ENCODE data around the gene PTPN21. TPM values are rescaled to one million over a fixed set of nuclear protein-coding genes. Genes with fewer than 3 reads are reported as not detected.

PTPN21 gene
- total RNA-seq, 2 experiments from 2014 or later, result 0.17 TPM; not detected in 1

DNA sequence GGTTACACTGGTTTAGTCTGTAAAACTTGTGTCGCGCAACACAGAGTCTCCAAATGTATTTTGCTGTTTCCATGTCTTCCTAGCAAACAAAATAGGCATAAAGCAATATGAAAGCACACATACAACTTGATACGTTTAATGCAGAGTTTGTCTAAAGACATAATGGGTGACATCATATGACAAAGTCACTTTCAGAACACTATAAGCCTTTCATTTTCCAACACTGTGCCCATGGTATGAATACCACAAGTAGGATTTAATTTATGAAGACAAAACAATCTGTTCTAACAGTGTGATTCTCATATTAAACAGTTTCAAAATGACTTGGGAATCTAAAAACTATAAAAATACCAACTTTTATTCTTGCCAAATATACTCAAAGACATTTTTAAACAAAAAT is 58.4 kb downstream of the PTPN21 start:
- no peaks in the 10 kb centered on the region for H3K27me3 Mint-ChIP-seq (ENCODE audit: low read depth)
- H3K36me3 Mint-ChIP-seq (ENCODE audit: low read depth), result no peaks in the 10 kb centered on the region
- no peak overlapping the region for H3K4me3 Mint-ChIP-seq
- H3K9me3 Mint-ChIP-seq, result no peaks in the 10 kb centered on the region
- no peak for DNase-seq
- H3K4me1 Mint-ChIP-seq (ENCODE audit: low read depth), result no peaks in the 10 kb centered on the region
- H3K27ac Mint-ChIP-seq, result no peak overlapping the region
- intact Hi-C loops (cut with micrococcal nuclease), result no loop called here
- CTCF ChIA-PET, result no interaction called here

DNA sequence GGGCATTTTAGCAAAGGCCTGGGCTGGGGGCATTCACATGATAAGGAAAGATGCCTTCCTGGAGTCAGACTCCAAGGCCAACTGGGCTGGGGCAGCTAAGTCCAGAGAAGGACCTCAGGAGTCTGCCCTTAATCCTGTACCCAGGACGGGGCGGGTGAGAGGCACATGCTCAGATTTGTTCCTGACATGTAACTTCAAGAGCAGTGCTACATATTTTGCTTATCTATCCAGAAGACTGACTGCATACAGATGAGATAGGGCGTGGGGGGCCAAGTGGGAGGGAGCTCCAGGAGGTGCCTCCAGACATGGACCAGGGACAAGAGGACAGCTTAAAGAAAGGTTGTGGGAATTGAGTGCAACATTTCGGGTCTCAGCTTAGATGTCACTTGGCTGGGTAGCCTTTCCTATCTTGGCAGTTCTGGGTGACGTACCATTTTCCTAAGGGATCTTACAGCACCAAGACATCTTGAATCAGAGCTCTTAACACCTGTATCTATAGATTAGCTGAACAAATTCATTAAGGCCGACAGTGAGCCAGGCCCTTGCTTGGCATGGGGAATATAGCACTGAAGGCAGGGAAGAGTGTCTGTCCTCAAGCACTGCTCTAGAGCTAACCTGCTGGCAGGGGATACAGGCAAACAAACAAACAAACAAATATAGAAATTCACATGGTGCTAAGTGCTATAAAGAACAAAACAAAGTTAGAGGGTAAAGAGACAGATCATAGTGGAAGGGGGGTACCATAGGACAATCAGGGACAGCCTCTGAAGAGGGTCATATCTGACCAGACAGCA is 61.2 kb downstream of the PTPN21 start:
- Mint-ChIP-seq H3K27ac (no peak overlapping the region), H3K9me3 (no peaks in the 10 kb centered on the region), H3K4me1 (ENCODE audit: low read depth) (no peaks in the 10 kb centered on the region), H3K27me3 (ENCODE audit: low read depth) (no peaks in the 10 kb centered on the region), H3K36me3 (ENCODE audit: low read depth) (no peaks in the 10 kb centered on the region), H3K4me3 (no peak overlapping the region)
- intact Hi-C loops (cut with micrococcal nuclease), result loop anchor here (2.0 kb wide), 3 partner anchors 59 to 519 kb away; no protein-coding TSS in a partner anchor
- DNase-seq, result no peak
- CTCF ChIA-PET, result interaction anchor here (0.5 to 1.7 kb wide), 7 partner anchors 8 to 232 kb away, joined by 3 to 4 read pairs (median 3); no protein-coding TSS in a partner anchor

DNA sequence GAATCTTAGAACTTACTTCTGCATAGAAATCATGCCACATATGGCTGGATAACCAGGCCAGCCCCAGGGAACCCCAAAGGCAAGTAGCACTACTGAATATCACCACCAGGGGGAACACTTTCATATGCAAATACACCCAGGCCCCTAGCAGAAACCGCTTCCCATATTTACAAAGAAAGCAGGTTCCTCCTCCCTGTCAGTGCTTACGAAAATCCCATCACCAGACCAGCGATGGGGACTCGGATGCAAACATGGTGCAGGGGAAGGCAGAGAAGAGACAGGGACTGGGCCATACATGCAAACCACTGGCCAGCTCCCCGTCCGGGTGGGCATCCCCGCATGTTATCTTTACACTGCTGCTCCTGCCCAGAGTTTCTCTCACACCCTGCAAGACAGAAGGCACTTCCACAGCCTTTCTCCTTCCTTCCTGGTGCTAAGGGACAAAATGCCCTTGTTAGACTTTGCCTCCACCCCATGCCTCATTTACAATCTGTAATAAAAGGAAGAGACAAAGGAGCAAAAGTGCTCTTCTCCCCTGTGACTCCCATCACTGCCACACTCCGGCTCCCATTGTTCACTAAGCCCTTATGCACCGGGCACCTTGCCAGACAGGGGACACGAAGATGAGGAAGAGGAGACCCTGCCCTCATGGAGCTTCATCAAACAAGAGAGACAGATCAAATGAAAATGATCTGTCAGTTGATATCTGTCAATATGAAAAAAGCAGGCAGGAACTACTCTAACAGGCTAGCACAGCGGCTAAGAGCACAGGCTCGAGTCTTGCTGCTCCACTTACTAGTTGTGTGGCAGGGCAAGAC is 62.3 kb downstream of the PTPN21 start:
- CTCF ChIA-PET, result interaction anchor here (0.6 to 1.9 kb wide), 6 partner anchors 8 to 233 kb away, joined by 3 to 5 read pairs (median 4); no protein-coding TSS in a partner anchor
- H3K4me1 Mint-ChIP-seq (ENCODE audit: low read depth), result no peaks in the 10 kb centered on the region
- no peaks in the 10 kb centered on the region for H3K9me3 Mint-ChIP-seq
- no peaks in the 10 kb centered on the region for H3K27me3 Mint-ChIP-seq (ENCODE audit: low read depth)
- intact Hi-C loops (cut with micrococcal nuclease), result loop anchor here (1.0 to 2.0 kb wide), 5 partner anchors 60 to 520 kb away; partner anchors contain the start of gene EML5
- H3K4me3 Mint-ChIP-seq, result no peak overlapping the region
- H3K27ac Mint-ChIP-seq, result no peak overlapping the region
- H3K36me3 Mint-ChIP-seq (ENCODE audit: low read depth), result no peaks in the 10 kb centered on the region
- DNase-seq, result peak; percentile 77

DNA sequence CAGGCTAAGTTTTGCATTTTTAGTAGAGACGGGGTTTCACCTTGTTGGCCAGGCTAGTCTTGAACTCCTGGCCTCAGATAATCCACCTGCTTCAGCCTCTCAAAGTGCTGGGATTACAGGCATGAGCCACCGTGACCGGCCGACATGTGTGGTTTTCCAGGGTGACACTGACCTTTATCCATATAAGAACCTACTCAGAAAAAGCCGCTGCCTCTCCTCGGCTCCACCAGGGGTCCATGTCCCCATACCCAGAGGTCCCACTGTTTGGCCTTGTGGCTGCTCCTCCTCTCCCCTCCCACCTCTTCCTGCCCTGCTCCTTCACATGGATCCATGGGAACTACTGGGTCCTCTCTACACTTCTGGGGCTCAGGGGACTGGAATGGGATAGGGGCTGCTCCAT is 64.6 kb downstream of the PTPN21 start:
- Mint-ChIP-seq H3K36me3 (ENCODE audit: low read depth) (no peaks in the 10 kb centered on the region), H3K4me3 (no peak overlapping the region), H3K27me3 (ENCODE audit: low read depth) (no peaks in the 10 kb centered on the region), H3K9me3 (no peaks in the 10 kb centered on the region), H3K4me1 (ENCODE audit: low read depth) (no peaks in the 10 kb centered on the region), H3K27ac (no peak overlapping the region)
- CTCF ChIA-PET, result interaction anchor here (1.6 kb wide), 1 partner anchor 62 kb away, joined by 6 read pairs; no protein-coding TSS in a partner anchor
- intact Hi-C loops (cut with micrococcal nuclease), result no loop called here
- no peak for DNase-seq

DNA sequence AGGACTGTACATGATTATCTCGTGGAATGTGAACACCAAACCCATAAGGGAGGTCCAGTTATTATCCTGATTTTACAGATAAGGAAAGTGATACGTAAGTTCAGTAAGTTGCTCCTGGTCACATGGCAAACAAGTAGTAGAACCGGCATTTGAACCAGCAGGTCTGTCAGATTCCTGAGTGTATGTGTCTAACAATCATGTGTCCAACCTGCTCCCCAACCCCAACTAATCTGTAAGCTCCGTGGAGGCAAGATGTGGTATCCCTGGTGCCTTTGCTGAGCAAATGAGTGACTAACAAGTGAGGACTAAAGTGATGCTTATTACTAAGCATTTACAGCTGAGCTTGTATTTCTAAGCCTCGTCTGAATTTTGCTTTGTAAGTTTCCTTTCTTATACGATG is 65.9 kb downstream of the PTPN21 start:
- H3K4me3 Mint-ChIP-seq, result no peak overlapping the region
- no peaks in the 10 kb centered on the region for H3K4me1 Mint-ChIP-seq (ENCODE audit: low read depth)
- no peak for DNase-seq
- no peak overlapping the region for H3K27ac Mint-ChIP-seq
- CTCF ChIA-PET, result interaction anchor here (0.7 to 1.6 kb wide), 4 partner anchors 12 to 300 kb away, joined by 3 to 5 read pairs (median 4); no protein-coding TSS in a partner anchor
- no peaks in the 10 kb centered on the region for H3K36me3 Mint-ChIP-seq (ENCODE audit: low read depth)
- no peaks in the 10 kb centered on the region for H3K9me3 Mint-ChIP-seq
- intact Hi-C loops (cut with micrococcal nuclease), result no loop called here
- H3K27me3 Mint-ChIP-seq (ENCODE audit: low read depth), result no peaks in the 10 kb centered on the region

DNA sequence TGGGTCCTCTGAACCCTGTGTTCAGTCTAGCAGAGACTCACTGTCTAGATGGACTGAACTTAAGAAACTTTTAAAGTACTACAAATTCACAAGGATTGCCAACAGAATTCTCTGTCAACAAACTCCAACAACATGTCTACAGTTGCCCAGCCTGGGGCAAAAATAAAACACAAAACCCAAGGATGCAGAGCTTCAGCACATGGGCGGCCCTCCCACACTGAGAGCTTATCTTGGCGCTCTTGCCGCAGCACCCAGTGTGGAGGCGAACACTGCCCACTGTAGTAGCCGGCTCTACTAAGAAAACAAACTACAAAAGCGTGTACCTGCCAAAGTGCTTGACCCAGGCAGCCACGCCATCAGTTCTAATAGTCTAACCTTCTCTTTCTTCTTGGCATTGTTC is 66.7 kb downstream of the PTPN21 start:
- no peak for DNase-seq
- H3K4me3 Mint-ChIP-seq, result no peak overlapping the region
- CTCF ChIA-PET, result interaction anchor here (1.6 kb wide), 1 partner anchor 24 kb away, joined by 4 read pairs; no protein-coding TSS in a partner anchor
- intact Hi-C loops (cut with micrococcal nuclease), result no loop called here
- H3K36me3 Mint-ChIP-seq (ENCODE audit: low read depth), result no peaks in the 10 kb centered on the region
- H3K9me3 Mint-ChIP-seq, result no peaks in the 10 kb centered on the region
- no peak overlapping the region for H3K27ac Mint-ChIP-seq
- no peaks in the 10 kb centered on the region for H3K4me1 Mint-ChIP-seq (ENCODE audit: low read depth)
- no peaks in the 10 kb centered on the region for H3K27me3 Mint-ChIP-seq (ENCODE audit: low read depth)

DNA sequence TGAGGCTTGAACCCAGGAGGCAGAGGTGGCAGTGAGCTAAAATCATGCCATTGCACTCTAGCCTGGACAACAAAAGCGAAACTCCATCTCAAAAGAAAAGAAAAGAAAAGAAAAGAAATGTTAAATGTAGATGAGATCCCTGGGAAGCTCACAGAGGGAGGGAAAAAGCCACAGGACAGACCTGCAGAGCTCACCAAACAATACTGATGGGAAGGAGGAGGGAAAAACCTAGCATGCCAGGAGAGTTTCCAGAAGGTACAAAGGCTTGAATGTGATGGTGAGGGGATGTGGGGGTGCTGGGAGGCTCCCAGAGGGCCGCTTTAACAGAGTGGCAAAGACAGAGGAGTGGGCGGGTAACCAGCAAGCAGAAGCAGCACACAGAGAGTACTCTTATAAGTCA is 72.3 kb downstream of the PTPN21 start:
- Mint-ChIP-seq H3K27me3 (ENCODE audit: low read depth) (peaks cover 3% of the 10 kb centered on the region), H3K36me3 (ENCODE audit: low read depth) (no peaks in the 10 kb centered on the region), H3K4me1 (ENCODE audit: low read depth) (no peaks in the 10 kb centered on the region), H3K27ac (no peak overlapping the region), H3K9me3 (no peaks in the 10 kb centered on the region), H3K4me3 (no peak overlapping the region)
- intact Hi-C loops (cut with micrococcal nuclease), result no loop called here
- no peak for DNase-seq
- CTCF ChIA-PET, result no interaction called here

DNA sequence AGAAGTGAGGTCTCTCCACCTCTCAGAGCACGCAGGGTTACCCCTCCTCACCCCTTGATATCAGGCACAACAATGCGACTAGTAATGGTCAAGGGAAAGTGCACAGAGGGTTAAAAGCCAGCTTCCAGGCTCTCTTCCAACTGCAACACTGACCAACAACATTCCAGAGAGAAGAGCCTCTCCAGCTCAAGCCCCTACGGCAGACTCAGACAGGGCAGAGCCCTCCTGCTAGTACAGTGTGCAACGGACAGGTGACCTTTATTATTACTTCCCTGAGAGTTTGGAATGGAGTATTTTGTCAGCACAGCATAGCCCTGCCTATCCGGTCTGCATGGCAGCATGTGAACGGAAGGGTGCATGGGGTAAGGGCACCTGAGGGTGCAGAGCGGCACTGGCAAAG is 73.0 kb downstream of the PTPN21 start:
- CTCF ChIA-PET, result no interaction called here
- H3K36me3 Mint-ChIP-seq (ENCODE audit: low read depth), result no peaks in the 10 kb centered on the region
- peaks cover 3% of the 10 kb centered on the region for H3K27me3 Mint-ChIP-seq (ENCODE audit: low read depth)
- no peaks in the 10 kb centered on the region for H3K9me3 Mint-ChIP-seq
- no peak overlapping the region for H3K4me3 Mint-ChIP-seq
- H3K27ac Mint-ChIP-seq, result no peak overlapping the region
- H3K4me1 Mint-ChIP-seq (ENCODE audit: low read depth), result no peaks in the 10 kb centered on the region
- intact Hi-C loops (cut with micrococcal nuclease), result no loop called here
- no peak for DNase-seq

DNA sequence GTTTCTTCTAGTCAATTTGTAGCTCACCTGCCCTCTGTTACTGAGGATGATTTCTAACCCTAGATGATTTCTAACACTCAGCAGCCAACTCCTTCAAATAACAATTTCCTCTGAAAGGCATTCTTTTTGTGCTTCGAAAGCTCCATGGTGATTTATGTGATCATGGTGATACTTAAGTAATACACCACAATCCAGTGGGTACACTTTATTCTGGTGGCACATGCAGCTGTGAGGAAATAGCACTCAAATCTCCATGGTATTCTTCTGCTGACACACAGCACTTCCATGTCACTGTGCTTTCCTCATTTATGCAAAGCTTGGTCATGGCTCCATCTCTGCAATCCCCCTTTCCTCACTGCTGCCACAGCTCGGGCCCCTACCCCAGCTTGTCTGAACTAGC is 73.7 kb downstream of the PTPN21 start:
- no peak overlapping the region for H3K27ac Mint-ChIP-seq
- CTCF ChIA-PET, result interaction anchor here (0.9 kb wide), 1 partner anchor 11 kb away, joined by 5 read pairs; no protein-coding TSS in a partner anchor
- peaks cover 3% of the 10 kb centered on the region for H3K27me3 Mint-ChIP-seq (ENCODE audit: low read depth)
- H3K4me1 Mint-ChIP-seq (ENCODE audit: low read depth), result no peaks in the 10 kb centered on the region
- H3K36me3 Mint-ChIP-seq (ENCODE audit: low read depth), result no peaks in the 10 kb centered on the region
- H3K4me3 Mint-ChIP-seq, result no peak overlapping the region
- intact Hi-C loops (cut with micrococcal nuclease), result no loop called here
- no peaks in the 10 kb centered on the region for H3K9me3 Mint-ChIP-seq
- DNase-seq, result no peak

DNA sequence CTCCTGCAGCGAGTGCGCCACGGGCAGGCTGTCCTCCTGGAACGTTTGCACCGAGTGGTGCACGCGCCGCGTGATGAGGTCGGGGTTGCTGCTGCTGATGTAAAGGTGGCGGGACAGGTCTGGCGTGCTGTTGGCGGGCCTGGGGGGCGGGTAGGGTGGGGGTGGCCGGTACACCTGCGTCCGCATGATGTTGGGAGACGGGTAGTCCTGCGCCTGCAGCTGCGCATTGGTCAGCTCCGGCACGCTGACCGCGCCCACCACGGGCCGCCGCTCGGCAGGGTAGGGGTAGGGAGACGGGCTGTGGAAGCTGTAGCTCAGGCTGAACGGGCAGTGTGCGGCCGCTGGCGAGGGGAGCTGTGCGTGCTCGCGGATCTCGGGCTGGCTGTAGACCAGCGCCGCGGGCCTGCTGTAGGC is 75.2 kb downstream of the PTPN21 start:
- no peaks in the 10 kb centered on the region for H3K36me3 Mint-ChIP-seq (ENCODE audit: low read depth)
- intact Hi-C loops (cut with micrococcal nuclease), result no loop called here
- no peak for DNase-seq
- no peak overlapping the region for H3K27ac Mint-ChIP-seq
- CTCF ChIA-PET, result no interaction called here
- peaks cover 3% of the 10 kb centered on the region for H3K27me3 Mint-ChIP-seq (ENCODE audit: low read depth)
- no peaks in the 10 kb centered on the region for H3K4me1 Mint-ChIP-seq (ENCODE audit: low read depth)
- H3K4me3 Mint-ChIP-seq, result no peak overlapping the region
- no peaks in the 10 kb centered on the region for H3K9me3 Mint-ChIP-seq

DNA sequence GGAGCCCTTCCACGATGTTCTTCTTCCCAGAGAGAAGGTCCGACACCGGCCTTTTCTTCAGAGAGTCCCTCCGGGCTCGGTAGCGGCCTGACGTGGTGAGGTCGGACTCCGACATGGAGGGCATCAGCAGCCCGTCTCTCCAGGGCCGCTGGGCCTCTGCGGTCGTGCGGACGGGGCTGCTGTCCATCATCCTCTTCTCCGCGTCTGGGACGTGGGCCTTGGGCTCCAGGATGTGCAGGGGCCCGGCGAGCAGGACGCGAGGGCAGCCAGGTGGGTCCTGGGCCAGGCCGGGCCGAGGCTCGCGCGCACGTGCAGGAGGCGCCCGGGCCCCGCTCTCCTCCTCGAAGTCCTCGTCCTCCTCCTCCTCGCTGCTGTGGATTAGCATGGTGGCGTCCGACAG is 75.9 kb downstream of the PTPN21 start:
- no peaks in the 10 kb centered on the region for H3K9me3 Mint-ChIP-seq
- no peaks in the 10 kb centered on the region for H3K36me3 Mint-ChIP-seq (ENCODE audit: low read depth)
- CTCF ChIA-PET, result no interaction called here
- no peak overlapping the region for H3K4me3 Mint-ChIP-seq
- DNase-seq, result no peak
- intact Hi-C loops (cut with micrococcal nuclease), result no loop called here
- H3K4me1 Mint-ChIP-seq (ENCODE audit: low read depth), result no peaks in the 10 kb centered on the region
- H3K27ac Mint-ChIP-seq, result no peak overlapping the region
- peaks cover 3% of the 10 kb centered on the region for H3K27me3 Mint-ChIP-seq (ENCODE audit: low read depth)

DNA sequence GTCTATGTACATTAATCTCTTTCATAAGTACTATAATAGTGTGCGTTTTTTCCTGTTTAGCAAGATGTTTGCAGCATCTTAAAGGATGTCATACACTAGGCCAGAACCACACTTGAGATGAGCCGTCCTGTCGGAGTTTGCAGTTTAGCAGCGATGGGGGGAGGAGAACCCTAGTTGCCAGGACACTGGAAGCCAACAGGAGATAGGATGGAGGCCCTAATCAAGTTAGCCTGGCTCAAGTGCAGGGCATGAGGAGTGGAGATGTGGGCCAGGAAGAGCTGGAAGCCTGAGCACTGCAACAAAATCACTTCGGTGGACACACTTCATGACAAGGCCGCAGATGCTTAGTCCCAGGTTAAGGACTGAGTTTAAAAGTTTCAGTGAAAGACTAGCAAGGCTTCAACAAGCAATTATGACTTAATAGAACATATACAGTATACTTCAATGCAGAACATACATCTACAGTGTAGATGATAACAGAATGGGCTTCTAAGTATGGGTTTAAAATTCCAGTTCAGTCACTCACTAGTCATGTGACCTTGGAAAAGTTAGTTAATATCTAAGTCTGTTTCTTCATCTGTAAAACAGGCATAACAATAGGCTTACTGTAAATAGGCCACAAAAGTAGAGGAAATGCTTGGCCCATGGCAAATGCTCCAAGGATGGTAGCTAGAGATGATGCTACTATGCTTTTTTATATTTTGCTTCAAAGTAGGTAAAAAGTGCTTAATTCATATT is 77.1 kb downstream of the PTPN21 start:
- no peaks in the 10 kb centered on the region for H3K4me1 Mint-ChIP-seq (ENCODE audit: low read depth)
- no peak for DNase-seq
- no peak overlapping the region for H3K27ac Mint-ChIP-seq
- intact Hi-C loops (cut with micrococcal nuclease), result no loop called here
- CTCF ChIA-PET, result no interaction called here
- H3K9me3 Mint-ChIP-seq, result no peaks in the 10 kb centered on the region
- no peaks in the 10 kb centered on the region for H3K36me3 Mint-ChIP-seq (ENCODE audit: low read depth)
- no peak overlapping the region for H3K4me3 Mint-ChIP-seq
- peaks cover 3% of the 10 kb centered on the region for H3K27me3 Mint-ChIP-seq (ENCODE audit: low read depth)
